SKM-1 (cell line): ENCODE results near the gene ZIC2.

Experiments used
- DNase-seq: peaks from one replicate; lab custom pipeline; 2025; ENCODE audit not compliant: unreplicated experiment; lab: John Stamatoyannopoulos, UW

Gene ZIC2

DNA sequence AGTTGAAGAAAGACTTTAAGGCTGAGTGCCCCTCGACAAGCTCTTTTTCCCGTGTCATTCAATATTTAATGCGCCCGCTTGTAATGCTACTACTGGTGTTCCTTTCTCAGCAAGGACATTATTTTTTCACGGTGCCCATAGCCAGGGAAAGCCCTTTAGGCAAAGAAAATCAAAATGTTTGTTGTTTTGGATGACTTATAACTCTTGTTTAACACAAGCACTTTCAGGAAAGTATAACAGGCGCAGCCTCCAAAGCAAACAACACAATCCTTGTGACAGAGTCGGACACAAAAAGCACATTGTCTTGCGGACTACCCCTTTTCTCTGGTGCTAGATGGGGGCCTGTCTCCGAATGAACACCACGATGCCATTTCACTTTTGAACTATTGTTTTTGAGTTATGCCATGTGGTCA lies 22.5 kb upstream of the ZIC2 start:
- DNase-seq = no peak

DNA sequence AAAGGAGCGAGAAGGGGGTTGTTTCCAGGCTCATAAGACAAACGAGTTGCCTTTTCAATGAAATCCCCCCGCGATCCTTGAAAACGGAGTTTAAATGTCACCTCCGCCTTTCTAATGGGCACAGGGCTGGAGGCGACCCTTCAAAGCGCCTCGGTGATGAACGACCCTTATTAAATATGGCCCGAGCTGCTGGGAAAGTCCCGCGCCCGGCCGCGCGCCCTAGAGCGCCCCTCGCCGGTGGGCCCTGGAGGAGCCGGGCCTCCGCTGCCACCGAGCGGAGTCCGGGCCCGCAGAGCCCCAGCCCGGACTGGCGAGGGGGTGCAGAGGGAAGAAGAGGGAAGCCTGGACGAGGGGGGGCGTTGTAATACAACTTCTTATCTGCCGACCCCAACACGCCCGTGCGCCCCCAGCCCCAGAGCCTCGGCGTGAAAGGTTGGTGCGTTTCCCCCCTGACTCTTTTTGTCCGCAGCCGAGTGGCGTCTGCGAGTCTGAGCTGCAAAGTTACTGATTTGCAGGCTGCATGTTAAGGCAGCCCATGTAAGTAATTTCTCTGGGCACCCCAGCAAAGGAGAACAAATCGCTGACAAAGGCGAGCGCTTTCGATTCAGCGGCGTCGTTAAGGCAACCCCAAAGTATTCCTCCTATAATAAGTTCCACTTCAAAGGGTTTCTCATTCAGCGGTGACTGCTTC lies 21.9 kb upstream of the ZIC2 start:
- DNase-seq = no peak

DNA sequence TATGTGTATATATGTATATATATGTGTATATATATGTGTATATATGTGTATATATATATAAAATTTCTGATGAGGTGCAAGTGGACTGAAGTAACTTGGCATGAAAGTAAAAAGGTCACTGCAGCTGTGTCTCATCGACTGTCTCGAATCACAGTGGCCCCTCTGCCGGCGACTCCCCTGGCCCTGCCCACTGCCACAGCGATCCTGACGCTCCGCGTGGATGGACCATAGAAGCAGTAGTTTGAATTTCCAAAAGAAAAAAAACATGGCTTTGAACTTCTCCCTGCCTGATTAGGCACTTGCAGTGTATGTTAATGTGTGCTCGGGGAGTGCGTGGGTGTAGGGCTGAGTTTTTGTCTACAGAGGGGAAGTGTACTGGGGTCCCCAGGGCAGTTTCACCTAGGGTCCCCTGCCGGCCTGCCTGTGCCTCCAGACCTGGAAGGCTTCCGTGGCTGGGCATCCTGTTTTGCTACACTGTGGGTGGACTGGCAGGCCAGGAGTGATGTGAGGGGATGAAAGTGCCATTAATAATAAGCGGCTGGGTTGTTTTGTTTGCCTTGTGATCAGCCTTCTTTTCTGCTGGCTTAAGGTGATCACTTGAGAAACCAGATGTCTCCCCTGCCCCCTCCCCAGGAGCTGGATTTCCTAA lies 20.8 kb upstream of the ZIC2 start:
- DNase-seq = no peak

DNA sequence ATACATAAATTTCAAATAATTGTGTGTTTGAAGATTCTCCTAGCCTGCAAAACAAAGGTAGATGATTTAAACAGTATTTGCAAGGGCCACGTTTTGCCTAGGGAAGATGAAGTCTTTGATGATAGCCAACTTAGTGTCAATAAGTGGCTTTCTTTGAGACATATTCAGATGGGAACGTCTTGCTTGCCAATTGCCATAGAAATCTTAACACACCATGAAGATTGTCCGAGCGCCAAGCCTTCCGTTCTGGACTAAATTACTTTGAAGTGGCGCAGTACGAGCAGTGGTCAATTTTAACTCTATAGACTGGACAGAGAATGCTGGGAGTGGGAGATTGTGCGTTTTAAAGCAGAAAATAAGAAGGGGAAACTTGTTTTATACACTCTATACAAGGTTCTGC lies 19.9 kb upstream of the ZIC2 start:
- DNase-seq = no peak

DNA sequence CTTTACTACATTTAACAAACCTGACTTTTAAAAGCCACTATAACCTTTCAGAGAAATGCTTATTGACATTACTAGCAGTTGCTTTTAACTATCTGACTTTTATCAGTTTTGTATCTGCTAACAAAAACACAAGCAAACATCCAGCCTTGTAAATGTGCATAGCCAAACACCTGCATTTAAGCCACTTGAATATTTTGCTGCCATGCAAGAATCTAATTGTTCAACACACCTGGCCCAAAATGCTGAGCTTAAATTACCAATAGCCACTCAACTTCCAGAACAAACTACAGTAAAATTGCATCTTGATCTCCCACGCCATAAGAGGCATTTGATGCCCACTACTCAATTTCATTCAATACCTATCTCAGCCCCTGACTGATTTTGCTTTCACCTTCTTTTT lies 19.3 kb upstream of the ZIC2 start:
- DNase-seq = no peak

DNA sequence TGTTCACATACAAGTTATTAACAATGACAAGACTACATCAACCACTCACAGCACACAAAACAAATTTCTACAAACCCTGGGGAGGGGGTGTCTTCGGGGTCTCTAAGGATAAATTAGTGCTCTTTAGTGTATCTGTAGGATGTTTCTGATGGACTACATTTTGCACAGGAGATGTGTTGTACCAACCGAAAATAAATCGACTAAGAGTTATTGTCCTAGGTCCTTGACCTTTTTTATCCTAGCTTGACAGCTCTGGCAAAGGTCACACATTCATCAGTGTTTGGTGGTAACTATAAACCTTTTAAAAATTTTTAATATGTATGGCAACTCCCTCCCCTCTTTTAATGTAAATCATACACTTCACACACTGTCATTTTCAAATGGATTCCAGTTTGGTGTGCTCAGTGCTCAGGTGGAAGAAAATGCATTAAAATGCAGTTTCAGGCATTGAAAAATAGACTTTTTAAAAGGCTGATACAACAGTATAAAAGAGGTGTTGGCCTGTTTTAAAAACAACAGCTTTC lies 17.7 kb upstream of the ZIC2 start:
- no peak for DNase-seq

DNA sequence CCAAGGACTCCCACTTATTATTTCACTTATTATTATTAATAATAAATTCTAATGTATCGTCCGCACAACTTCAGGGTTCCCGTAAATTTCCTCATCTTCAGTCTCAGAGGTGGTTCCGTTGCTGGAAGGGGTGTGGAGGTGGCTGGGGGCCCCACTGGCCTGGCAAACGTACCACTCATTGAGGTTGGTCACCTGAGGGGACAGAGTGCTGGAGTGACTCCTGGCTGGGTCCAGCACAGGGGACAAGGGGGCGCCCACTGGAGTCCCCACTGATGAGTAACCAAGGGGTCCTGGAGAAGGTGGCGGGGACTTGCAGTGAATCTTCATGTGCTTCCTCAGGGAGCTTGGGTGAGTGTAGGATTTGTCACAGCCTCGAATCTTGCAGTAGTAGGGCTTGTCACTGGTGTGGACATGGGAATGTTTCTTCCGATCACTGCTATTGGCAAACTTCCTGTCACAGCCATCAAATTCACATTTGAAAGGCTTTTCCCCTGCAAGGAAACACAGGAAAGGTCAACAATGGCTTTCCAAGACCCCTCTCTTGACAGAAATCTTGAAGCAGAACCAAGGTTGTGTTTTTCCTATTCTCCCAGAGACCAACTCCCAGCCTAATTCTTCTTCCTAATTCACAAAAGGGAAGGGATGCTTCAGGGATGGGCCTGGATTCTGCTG lies 16.1 kb upstream of the ZIC2 start:
- no peak for DNase-seq

DNA sequence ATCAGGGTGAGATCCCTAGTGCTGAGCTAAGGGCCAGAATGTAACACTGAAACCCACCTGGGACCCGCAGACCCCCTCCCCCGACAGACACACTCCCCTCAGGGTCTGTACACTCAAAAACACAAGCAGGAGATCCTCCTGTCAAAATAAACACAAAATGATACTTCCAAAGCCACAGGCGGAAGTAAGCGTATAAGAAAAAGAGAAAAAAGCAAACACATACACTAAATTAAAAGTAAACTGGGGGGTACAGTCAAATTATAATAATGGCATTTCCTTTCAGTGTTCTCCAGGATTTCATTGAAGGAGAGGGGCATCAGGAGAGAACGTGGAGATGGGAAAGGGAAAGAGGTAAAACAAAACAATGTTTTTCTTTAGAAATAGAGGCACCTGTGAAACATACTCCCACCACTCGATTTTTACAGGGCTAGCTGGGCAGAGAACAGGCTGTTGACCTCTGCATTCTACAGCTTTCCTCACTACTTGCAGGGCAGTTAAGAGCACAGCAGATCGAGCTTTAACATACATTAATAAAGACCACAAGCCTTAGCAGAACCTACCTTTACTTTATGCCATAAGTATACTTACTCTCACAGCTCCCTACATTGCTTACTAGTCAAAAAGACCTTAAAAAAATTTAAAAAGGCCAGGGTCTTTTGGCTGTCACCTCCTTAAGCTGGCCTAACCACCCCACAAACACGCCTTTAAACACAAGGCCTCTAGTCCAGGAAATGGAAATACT lies 15.3 kb upstream of the ZIC2 start:
- DNase-seq = no peak

DNA sequence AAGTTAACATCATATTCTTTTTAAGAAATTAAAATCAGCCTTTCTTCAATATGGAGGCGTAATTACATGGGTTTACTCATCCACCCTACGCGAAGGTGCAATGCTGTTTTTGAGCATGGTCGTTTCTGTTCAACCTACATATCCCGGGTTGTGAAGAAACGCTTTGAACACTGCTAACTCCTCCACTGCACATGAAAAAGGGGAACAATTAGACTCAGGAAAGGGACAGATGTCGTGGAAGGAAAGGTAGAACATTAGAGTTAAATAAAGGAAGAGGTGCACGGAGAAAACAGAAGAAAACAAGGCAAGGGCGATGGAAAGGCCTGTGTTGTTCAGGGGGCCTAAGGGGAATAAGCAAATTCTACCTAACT lies 14.1 kb upstream of the ZIC2 start:
- DNase-seq = no peak

DNA sequence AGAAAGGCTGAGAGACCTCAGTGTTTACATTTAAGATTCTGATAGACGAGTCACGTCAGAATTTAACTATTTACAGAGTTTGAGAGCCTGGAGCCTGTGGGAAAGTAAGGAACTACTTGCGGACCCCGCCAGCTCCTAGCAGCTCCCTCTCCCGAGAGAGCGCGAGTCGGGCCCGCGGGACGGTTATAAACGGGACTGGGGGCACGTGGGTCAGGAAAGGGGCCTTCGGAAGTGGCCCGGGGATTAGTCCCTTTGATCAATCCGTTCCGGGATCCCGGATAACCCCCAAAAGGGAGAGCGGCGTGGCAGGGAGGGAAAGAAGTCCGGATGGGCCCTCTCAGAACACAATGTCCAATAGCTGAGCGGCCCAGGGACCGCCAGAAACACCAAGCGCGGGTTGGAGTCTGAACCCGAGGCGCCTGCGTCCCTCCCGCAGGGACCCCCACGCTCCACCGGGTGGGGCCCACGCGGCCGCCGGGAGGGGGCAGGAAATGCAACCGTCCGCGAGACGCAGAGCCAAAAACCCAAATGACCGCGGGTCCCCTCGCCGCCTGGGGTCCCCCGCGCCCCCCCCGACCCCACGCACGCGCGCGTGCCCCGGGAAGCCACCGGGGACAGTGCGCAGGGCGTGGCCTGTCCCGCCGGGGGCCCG lies 13.6 kb upstream of the ZIC2 start:
- no peak for DNase-seq

DNA sequence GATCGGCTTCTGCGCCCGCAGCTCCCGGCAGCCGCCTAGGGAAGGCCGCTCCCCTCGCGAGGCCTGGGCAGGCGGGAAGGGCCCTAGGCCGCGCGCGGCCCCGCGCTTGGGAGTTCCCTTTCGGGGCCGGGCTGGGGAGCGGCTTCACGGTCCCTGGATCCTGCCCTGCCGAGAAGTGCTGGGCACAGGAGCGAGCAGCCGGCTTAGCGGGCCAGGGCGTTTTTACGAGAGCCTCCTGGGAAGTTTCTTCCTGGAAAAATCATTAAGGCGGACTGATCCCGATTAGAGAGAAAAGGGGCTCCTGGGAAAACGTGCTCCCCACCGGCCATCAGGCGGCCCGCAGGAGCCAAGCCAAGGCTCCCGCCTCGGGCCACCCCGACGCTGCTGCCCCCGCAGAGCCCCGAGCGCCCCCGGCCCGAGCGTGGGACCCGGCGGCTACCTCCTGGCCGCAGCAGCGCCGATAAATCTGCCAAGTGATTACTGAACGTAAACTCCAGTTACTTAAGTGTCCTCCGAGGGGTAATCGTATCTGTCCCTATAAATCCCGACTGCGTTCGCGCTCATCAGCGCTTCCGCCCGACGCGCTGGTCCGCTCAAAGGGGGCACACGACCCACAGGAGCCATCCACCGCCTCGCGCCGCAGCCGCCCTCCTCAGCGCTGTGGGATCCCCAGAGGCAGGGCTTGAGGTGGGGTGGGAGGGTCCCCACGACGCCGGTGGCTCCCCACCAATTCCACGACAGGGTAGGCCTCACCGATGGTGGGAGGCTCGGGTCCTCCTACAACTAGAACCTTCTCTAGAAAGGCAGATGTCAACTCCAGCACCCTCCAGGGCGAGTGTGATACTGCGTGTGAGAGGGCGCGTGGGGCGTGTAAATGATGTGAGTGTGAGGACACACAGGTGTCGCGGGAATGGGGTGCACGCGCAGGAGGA lies 12.8 kb upstream of the ZIC2 start:
- no peak for DNase-seq

DNA sequence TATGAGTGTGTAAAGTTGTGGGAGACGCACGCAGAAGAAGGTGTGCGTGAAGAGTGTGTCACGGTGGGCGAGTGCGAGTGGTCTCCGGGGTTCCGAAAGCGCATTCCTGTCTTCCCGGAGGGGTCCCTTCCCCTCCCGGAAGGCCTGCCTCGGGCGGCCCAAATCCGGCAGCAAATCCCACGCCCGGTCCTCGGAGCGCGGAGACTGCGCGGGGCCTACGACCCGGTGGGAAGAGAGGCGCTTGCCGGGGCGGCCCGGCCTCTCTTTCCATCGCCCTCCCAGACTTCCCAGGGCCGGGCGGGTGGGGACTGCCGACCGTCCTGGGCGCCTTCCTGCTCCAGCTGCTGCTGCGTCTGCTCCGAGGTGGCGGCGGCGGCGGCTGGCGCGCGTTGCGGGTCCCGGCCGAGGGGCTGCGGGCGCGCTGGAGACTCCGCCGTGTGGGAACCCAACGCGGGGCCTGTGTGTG lies 12.1 kb upstream of the ZIC2 start:
- DNase-seq = no peak

DNA sequence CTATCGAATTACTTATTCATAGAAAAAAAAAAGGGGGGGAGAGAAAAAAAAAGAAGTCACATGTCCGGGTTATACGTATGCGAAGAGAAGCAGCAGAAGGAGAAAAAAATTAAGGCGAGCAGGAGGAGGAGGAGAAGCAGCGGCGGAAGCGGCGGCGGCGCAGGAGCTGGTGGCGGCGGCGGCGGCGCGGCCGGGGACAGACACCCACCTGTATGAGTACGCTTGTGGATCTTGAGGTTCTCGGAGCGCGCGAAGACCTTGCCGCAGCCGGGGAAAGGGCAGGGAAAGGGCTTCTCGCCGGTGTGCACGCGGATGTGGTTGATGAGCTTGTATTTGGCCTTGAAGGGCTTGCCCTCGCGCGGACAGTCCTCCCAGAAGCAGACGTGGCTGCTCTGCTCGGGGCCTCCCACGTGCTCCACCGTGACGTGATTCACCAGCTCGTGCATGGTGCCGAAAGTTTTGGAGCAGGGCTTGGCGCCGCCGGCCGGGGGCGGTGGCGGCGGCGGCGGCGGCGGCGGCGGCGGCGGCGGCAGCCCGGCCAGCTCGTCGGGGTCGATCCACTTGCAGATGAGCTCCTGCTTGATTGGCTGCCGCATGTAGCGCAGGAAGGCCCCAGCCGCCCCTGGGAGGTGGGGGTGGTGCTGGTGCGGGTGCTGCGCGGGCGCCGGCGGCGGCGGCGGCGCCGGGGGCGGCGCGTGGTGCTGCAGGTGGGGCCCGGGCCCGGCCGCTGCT lies 11.5 kb upstream of the ZIC2 start:
- DNase-seq = no peak

DNA sequence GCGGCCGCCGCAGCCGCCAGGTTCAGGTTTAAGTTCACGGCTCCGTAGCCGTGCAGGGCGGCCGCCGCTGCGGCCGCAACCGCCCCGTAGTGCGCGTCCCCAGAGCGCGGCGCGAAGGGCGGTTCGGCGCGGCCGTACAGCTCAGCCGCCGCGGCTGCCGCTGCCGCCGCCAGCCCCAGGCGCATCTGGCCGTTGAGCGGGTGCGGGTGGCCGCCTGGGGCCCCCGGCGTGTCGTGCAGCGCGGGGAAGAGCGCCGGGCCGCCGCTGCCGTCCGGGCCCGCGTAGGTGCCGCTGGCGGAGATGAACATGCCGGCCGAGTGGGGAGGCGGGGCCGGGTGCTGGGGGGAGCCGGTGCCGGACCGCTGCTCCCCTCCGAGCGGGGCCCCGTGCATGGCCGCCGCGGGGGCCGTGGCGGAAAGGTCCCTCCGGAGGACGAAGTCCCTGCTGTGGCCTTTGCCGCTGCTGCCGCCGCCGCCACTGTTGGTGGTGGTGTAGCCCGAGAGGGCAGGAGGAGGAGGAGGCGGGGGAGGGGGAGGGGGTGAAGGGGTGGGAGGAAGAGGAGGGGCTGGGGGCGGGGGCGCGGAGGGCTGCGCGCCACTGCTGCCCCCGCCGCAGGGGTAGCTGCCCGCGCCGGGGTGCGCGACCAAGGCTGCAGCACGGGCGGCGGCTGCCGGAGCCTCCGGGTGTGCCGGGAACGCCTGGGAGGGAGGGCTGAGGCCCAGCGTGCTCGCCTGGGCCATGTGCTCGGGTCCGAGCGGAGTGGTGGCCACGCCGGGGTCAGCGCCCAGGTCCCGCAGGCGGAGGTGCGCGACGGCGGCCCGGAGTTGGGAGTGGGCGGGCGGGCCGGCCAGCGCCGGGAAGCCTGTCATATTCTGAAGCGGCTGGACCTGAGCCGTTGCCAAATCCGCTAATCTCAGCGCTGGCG lies 10.7 kb upstream of the ZIC2 start:
- DNase-seq = no peak

DNA sequence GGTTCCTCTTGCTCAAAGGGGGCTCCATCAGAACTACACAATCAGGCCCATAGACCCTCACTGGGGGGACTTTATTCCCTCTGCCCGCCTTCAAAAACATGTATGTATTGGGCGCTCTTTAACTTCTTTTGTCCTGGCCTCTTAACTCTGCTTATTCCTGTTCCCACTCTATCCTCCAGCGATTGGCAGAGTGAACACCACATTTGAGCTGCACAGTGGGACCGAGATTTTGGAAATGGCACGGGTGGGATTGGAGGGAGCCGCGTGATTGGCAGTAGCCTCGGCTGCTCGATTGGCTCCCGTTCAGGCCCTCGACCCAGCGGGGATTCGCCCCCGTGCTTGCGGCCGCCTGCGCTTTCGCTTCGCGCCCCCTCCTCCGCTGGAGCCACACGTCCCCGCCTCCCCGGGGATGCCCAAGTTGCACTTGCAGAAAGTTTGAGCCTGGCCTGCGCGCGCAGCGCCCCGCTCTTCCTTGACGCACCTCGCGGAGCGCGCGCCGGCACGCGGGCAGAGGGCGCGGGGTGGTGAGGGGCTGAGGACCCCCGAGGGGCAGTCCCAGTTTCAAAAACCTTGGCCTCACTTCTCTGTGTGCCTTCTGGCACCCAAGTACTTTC lies 9.9 kb upstream of the ZIC2 start, which contains the start of gene ZIC5:
TSS of gene ZIC5 (minus strand) at position 192 of the 614 bp plus-strand sequence. CDS start at position 28, 164 bp downstream.
- DNase-seq = no peak

DNA sequence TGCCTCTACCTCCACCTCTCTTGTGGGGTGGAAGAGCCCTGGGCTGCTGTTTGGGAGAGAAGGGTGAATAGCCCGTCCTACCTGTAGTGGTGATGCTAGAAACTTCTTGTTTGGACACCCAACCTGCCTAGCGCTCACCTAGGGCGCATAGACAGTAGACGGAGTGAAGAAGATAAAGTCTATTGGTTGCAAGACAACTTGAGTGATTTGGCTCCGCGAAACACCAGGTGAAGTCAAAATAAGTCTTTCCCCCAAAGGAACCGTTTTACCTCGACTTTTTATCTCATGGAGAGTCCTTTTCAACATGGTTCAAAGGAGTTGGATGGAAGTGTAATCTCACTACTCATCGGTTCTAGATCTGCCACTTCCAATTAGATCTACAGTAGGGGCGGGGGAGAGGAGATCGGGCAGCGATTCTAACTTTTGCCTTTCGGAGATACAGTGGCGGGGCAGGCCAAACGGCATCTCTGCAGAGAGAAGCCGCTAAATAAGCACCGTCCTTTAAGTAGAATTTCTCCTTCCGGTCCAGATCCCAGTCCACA lies 9.3 kb upstream of the ZIC2 start:
- no peak for DNase-seq

DNA sequence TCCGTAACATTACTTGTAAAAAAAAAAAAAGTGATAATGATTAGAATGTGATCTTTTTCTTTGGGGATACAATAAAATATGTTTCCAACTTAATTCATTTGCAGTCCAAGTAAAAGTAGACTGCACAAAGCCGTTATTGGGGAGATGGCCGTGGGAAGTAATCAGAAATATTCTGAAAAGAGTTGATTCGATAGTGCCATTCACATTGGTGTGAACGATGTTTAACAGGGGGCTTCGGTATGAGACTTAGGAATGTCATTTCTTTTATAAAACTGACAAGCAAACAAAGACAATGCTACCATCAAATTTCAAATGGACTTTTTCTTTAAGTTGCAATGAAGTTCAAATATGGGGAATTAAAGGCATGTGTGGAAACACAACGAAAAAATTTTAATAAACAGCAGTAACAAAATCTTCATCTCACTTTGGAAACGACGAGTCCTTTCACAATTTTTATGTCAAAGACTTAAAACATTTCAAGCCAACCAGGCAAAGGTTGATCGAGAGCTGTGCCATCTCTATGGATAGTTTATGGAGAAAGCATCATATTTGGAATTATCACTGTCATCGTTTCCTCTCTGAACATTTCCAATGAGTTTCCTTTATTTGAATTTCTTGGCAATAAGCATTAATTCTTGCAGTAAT lies 8.3 kb upstream of the ZIC2 start:
- no peak for DNase-seq
